Vagina (tissue), 2 donors: Measurements from ENCODE around the gene DFFB. TPM values are rescaled to one million over a fixed set of nuclear protein-coding genes. Genes with fewer than 3 reads are reported as not detected.

Source experiments
- DNase-seq, 2 donors: peaks; one replicate each; pipeline ENCODE4 v3.0.0-alpha.2; 2017; ENCODE audit errors: extremely low spot score in 2 of 2
- H3K27ac ChIP-seq: fragments of 200-600 bp; sonication (generic); one replicate; pipeline ENCODE4 v1.5.1; 2019
- H3K27me3 ChIP-seq: fragments of 200-600 bp; sonication (generic); one replicate; pipeline ENCODE4 v1.5.1; 2019
- H3K36me3 ChIP-seq, 2 donors: fragments of 200-600 bp; sonication (generic); one replicate each; pipeline ENCODE4 v1.5.1; 2017 to 2019
- H3K4me1 ChIP-seq: fragments of 200-600 bp; sonication (generic); one replicate; pipeline ENCODE4 v1.5.1; 2019
- H3K4me3 ChIP-seq, 2 donors: fragments of 200-600 bp; sonication (generic); 1 replicate in 1 of 2; 2 replicates in 1 of 2; pipeline ENCODE4 v1.5.1; 2016 to 2019
- H3K9me3 ChIP-seq: fragments of 200-600 bp; sonication (generic); one replicate; pipeline ENCODE4 v1.5.1; 2019
- POLR2A ChIP-seq, 2 donors: fragments of 450-650 bp; IDR thresholded peaks; one replicate each; pipeline ENCODE4 v1.6.1; 2017; ENCODE audit warnings: antibody characterized with exemption in 2 of 2, mild to moderate bottlenecking in 2 of 2, moderate library complexity in 2 of 2
- POLR2AphosphoS5 ChIP-seq, 2 donors: sonication (generic); formaldehyde crosslinking; IDR thresholded peaks; one replicate each; pipeline ENCODE4 v1.9.0; 2017; ENCODE audit warnings: antibody characterized with exemption in 2 of 2, mild to moderate bottlenecking in 2 of 2, low read depth in 1 of 2; ENCODE audit not compliant: insufficient read depth in 1 of 2
- intact Hi-C: fragments of 100-400 bp; cut with DNase I; formaldehyde crosslinking; loops from one replicate; pipeline ENCODE4 v1.15.1; 2023
- total RNA-seq: library from RNA; depleted of rRNA; stranded (reverse); fragments of >200 nt; gene quantifications from one replicate; pipeline ENCODE4 v1.2.3, GENCODE V29; 2016
- TF ChIP-seq, protein P1 (sequence below), 3 experiments: fragments of 450-650 bp in 2 of 3; fragments of 200-600 bp in 1 of 3; sonication (generic) in 1 of 3; IDR thresholded peaks; one replicate each; pipeline ENCODE4 v1.5.1; 2017 to 2019; ENCODE audit warnings: antibody characterized with exemption in 3 of 3, mild to moderate bottlenecking in 2 of 3, moderate library complexity in 2 of 3

Gene DFFB
- total RNA-seq, 1 donor from 2014 or later: 8.8 TPM

DNA sequence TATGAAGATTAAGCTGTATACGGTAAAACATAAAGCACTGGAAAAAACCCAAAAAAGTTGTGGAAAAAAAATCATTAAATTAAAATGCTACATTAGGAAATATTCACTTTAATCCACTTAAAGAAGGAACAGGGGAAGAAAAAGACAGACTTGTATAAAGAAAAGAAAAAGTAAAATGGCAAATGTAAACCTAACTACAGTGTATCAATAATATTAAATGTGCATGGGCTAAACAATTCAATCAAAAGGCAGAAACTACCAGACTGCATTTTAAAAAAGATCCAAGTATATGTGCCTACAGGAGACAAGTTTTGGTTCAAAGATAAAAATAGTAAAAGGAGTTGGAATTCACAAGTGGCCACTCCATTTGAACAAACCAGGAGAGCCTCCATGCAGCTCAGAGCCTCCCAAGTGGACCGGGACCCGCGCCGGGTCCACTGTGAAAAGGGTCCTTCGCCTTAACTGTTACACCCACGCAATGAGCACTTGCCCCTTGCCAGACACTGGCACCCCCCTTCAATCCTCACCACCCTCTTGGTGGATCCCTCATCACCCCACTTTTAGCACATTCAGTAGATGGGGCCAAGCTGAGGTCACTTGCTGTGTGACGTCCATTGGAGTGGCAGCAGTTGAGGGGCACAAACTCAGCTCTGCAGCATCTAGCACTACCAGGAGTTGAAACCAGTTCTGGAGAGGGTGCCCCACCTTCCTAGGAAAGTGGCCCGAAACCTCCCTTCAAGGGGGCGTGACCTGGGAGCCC lies 41.9 kb downstream of the DFFB start:
- peak overlapping the region; percentile 97 for H3K27ac ChIP-seq
- DNase-seq: no peak
- peaks cover 0 to 12% of the 10 kb centered on the region in 2 donors for H3K36me3 ChIP-seq
- peaks cover 11% of the 10 kb centered on the region for H3K4me1 ChIP-seq
- H3K9me3 ChIP-seq: peaks cover 7% of the 10 kb centered on the region
- TF ChIP-seq POLR2A (IDR thresholded peaks at IDR 0.05): no peak
- TF ChIP-seq, protein P1, sequence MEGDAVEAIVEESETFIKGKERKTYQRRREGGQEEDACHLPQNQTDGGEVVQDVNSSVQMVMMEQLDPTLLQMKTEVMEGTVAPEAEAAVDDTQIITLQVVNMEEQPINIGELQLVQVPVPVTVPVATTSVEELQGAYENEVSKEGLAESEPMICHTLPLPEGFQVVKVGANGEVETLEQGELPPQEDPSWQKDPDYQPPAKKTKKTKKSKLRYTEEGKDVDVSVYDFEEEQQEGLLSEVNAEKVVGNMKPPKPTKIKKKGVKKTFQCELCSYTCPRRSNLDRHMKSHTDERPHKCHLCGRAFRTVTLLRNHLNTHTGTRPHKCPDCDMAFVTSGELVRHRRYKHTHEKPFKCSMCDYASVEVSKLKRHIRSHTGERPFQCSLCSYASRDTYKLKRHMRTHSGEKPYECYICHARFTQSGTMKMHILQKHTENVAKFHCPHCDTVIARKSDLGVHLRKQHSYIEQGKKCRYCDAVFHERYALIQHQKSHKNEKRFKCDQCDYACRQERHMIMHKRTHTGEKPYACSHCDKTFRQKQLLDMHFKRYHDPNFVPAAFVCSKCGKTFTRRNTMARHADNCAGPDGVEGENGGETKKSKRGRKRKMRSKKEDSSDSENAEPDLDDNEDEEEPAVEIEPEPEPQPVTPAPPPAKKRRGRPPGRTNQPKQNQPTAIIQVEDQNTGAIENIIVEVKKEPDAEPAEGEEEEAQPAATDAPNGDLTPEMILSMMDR (IDR thresholded peaks at IDR 0.05): no peak
- TF ChIP-seq POLR2AphosphoS5 (IDR thresholded peaks at IDR 0.05; ENCODE audit: insufficient read depth in 1 of 2, low read depth in 1 of 2): no peak
- H3K4me3 ChIP-seq: peak overlapping the region; percentile 87 to 95
- intact Hi-C loops: no loop called here
- no peaks in the 10 kb centered on the region for H3K27me3 ChIP-seq

DNA sequence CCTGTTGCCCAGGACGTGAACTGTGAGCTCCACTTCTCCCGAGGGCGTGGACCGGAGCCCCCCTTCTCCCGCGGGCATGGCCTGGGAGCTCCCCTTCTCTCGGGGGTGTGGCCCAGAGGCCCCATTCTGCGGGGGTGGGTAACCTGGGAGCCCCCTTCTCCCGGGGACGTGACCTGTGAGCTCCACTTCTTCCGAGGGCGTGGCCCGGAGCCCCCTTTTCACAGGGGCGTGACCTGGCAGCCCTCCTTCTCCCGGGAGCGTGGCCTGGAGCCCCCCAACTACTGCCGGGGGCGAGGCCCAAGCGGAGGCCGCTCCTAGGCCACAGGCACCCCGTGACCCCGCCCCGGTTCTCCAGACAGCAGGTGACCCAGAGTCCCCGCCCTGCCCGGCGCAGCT lies 42.5 kb downstream of the DFFB start:
- intact Hi-C loops: no loop called here
- Histone ChIP-seq H3K4me3 (peak overlapping the region; percentile 87 to 95), H3K36me3 (peaks cover 0 to 12% of the 10 kb centered on the region in 2 donors), H3K27me3 (no peaks in the 10 kb centered on the region), H3K4me1 (peaks cover 11% of the 10 kb centered on the region), H3K27ac (peak overlapping the region; percentile 97), H3K9me3 (peaks cover 7% of the 10 kb centered on the region)
- peak in 1 of 2 donors; percentile 89 for DNase-seq
- no peak for TF ChIP-seq POLR2A (IDR thresholded peaks at IDR 0.05)
- TF ChIP-seq, protein P1 (IDR thresholded peaks at IDR 0.05): no peak
- no peak for TF ChIP-seq POLR2AphosphoS5 (IDR thresholded peaks at IDR 0.05; ENCODE audit: insufficient read depth in 1 of 2, low read depth in 1 of 2)

DNA sequence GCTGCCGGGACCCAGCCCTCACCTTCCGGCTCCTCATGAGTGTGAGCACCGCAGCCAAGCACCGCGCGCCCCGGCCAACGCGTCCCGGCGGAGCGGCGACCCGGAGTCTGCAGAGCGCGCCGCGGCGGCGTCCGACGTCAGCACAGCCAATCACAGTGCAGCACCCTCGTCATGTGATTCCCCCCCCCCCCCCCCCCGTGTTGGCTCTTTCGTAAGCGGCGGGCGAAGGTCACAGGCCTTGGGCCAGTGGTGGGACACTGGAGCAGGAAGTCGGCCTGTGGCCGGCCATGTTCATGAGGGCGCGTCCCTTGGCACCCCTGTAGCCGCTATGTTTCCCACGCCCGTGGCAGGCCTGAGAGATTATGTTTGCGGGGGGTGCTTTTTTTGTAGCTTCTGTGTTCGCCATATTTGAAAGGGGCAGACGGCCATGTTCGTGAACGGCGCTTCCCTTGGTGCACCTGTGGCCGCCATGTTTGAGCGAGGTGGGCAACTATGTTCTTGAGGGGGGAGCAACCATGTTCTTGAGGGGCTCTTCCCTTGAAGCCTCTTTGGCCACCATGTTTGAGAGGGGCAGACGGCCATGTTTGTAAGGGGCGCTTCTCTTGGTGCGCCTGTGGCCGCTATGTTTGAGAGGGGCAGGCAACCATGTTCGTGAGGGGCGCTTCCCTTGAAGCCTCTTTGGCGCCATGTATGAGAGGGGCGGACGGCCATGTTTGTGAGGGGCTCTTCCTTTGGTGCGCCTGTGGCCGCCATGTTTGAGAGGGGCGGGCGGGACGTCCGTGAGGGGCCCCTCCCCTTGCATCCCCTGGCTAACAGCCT lies 43.1 kb downstream of the DFFB start, which contains the start of gene C1orf174:
TSS of gene C1orf174 (minus strand) at position 123 of the 819 bp plus-strand sequence. CDS start at position 37, 86 bp downstream.
- Histone ChIP-seq H3K27ac (peak within 1 kb of the TSS; percentile 97), H3K4me3 (peak within 1 kb of the TSS; percentile 87 to 95), H3K9me3 (peaks cover 7% of the 10 kb centered on the region), H3K27me3 (no peaks in the 10 kb centered on the region), H3K36me3 (peaks cover 0 to 7% of the 10 kb centered on the region in 2 donors), H3K4me1 (peaks cover 11% of the 10 kb centered on the region)
- intact Hi-C loops: no loop called here
- DNase-seq: peak in 1 of 2 donors; percentile 100
- TF ChIP-seq POLR2A (IDR thresholded peaks at IDR 0.05): no peak
- peak in 1 of 2 donors; percentile 79 for TF ChIP-seq POLR2AphosphoS5 (IDR thresholded peaks at IDR 0.05; ENCODE audit: insufficient read depth in 1 of 2, low read depth in 1 of 2)
- TF ChIP-seq, protein P1 (IDR thresholded peaks at IDR 0.05): no peak

DNA sequence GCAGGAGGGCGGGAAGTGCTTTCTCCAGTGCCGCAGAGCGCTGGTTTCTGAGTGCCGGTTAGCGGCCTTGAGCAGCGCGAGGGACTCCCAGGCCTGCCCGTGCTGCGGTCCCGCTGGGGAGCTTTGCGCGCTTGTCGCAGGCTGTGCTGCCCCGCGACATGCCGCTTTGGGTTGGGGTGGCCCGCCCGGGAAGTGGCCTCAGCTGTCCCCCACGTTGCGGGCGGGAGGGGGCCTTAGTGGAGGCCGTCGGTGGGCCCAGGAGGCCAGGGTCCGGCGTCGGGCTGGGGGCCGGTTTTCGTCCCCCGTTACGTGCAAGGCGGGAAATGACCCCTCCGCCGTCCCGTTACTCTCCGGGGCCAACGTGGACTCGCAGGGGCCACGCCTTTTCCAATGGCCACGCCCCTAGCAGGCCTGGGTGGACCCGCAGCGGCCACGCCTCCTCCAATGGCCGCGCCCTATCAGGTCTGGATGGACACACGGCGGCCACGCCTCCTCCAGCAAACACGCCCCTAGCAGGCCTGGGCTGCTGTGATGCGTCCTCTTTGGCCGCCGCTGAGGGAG lies 43.8 kb downstream of the DFFB start:
- Histone ChIP-seq H3K36me3 (no peaks in the 10 kb centered on the region), H3K9me3 (peaks cover 7% of the 10 kb centered on the region)
- intact Hi-C loops: no loop called here

More for the DNA sequence above, 43.8 kb downstream of the DFFB start:
- Histone ChIP-seq H3K4me3 (peak overlapping the region; percentile 87 to 95), H3K4me1 (peaks cover 11% of the 10 kb centered on the region), H3K27me3 (no peaks in the 10 kb centered on the region), H3K27ac (peak overlapping the region; percentile 97)
- peak in 1 of 2 donors; percentile 98 for DNase-seq
- TF ChIP-seq, protein P1 (IDR thresholded peaks at IDR 0.05): no peak
- TF ChIP-seq POLR2A (IDR thresholded peaks at IDR 0.05) (no peak), POLR2AphosphoS5 (IDR thresholded peaks at IDR 0.05; ENCODE audit: insufficient read depth in 1 of 2, low read depth in 1 of 2) (peak; percentile 28 to 89)
